B cell (primary cell): ENCODE results near the gene MDGA2.

Experiments
- EZH2 ChIP-seq: IDR thresholded peaks from 2 replicates; pipeline ENCODE4 v1.6.1; 2012; ENCODE audit warnings: borderline replicate concordance, low read depth, mild to moderate bottlenecking, moderate library complexity, low read length; ENCODE audit not compliant: insufficient read depth, poor library complexity, severe bottlenecking
- TF ChIP-seq, protein P1 (sequence below): fragments of 200-600 bp; IDR thresholded peaks from one replicate; pipeline ENCODE4 v1.8.0; 2022; ENCODE audit warnings: antibody characterized with exemption, mild to moderate bottlenecking

DNA sequence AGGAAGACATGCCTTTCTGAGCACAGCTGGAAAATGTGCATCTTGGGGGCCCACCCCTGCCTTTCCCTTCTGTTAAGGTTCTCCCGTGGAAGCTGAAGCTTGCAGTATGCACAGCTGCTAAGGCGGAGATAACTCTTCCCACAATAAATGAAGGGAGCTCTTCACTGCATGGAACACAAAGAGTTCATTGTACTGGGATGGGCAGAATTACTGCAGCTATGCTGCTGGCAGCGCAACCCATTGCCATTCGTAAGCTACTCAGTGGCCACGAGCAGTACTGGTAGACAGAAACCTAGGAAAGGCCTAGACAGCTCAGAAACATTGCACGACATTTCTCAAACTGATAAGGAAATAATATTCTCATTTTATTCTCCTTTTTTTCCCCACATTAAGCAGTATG, 310.2 kb downstream of the MDGA2 start:
- TF ChIP-seq, protein P1, sequence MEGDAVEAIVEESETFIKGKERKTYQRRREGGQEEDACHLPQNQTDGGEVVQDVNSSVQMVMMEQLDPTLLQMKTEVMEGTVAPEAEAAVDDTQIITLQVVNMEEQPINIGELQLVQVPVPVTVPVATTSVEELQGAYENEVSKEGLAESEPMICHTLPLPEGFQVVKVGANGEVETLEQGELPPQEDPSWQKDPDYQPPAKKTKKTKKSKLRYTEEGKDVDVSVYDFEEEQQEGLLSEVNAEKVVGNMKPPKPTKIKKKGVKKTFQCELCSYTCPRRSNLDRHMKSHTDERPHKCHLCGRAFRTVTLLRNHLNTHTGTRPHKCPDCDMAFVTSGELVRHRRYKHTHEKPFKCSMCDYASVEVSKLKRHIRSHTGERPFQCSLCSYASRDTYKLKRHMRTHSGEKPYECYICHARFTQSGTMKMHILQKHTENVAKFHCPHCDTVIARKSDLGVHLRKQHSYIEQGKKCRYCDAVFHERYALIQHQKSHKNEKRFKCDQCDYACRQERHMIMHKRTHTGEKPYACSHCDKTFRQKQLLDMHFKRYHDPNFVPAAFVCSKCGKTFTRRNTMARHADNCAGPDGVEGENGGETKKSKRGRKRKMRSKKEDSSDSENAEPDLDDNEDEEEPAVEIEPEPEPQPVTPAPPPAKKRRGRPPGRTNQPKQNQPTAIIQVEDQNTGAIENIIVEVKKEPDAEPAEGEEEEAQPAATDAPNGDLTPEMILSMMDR, result no peak
- no peak for TF ChIP-seq EZH2
